ENCODE data around the gene PIK3R6.

The PIK3R6 gene

DNA sequence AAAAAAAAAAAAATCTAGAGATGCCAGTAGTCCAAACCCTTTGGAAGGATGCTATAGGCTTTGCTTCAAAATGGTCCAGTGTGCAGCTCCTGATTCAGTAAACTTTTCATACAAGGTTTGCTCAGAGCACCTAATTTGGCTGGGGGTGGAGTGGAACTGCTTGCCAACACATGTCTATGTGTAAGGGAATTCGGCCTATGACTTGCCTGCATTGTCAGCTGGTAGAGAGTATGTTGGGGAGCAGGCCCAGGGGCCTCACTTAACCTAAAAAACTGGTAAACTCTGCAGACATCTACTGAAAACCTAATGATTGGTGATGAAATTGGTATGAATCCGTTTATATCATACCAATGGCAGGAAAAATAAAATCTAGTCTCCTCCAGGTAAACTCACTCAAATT, 66.8 kb downstream of the PIK3R6 start:
- ChIA-PET CTCF (interaction anchor here (1.5 to 4.0 kb wide), 2 partner anchors 9 to 15 kb away, joined by 3 to 21 read pairs; no protein-coding TSS in a partner anchor), POLR2A (no interaction called here)
- TF ChIP-seq, protein P1, sequence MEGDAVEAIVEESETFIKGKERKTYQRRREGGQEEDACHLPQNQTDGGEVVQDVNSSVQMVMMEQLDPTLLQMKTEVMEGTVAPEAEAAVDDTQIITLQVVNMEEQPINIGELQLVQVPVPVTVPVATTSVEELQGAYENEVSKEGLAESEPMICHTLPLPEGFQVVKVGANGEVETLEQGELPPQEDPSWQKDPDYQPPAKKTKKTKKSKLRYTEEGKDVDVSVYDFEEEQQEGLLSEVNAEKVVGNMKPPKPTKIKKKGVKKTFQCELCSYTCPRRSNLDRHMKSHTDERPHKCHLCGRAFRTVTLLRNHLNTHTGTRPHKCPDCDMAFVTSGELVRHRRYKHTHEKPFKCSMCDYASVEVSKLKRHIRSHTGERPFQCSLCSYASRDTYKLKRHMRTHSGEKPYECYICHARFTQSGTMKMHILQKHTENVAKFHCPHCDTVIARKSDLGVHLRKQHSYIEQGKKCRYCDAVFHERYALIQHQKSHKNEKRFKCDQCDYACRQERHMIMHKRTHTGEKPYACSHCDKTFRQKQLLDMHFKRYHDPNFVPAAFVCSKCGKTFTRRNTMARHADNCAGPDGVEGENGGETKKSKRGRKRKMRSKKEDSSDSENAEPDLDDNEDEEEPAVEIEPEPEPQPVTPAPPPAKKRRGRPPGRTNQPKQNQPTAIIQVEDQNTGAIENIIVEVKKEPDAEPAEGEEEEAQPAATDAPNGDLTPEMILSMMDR (IDR thresholded peaks at IDR 0.05; ENCODE audit: control extremely low read depth, extremely low read depth, low read depth, missing control alignments): no peak

DNA sequence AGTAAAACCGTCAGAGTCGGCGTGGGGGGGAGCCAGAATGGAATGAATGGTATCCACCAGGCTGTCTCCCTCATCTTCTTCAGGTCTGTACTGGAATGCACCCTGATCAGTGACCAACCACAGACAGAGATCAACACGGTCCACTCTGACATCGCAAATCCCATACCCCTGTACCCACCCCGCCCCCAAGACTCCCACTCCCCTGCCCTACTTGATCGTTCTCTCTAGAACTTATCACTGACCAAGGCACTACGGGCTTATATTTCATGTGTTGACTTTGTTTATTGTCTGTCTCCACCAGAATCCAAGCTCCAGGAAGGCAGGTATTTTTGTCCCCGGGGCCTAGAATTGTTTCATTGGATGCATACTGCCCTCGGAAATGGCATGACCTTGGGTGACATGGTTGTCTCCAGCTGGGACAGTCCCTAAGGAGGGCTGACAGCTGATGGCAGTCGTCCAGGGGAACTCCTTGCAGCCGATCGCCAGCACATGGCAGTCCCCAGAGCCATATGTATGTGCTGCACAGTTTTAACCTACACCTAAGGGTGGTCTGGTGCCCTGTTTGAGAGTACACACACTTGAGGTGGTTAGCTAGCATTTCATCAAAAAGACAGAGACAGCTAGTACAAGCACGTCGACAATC, 67.8 kb downstream of the PIK3R6 start:
- ChIA-PET CTCF (interaction anchor here (1.0 to 4.0 kb wide), 5 partner anchors 10 to 199 kb away, joined by 3 to 21 read pairs (median 3); no protein-coding TSS in a partner anchor), POLR2A (no interaction called here)
- TF ChIP-seq, protein P1 (IDR thresholded peaks at IDR 0.05; ENCODE audit: control extremely low read depth, extremely low read depth, low read depth, missing control alignments): no peak
- DNase-seq (ENCODE audit: extremely low spot score): no peak

More for the DNA sequence above, 66.8 kb downstream of the PIK3R6 start:
- DNase-seq (ENCODE audit: extremely low spot score): no peak

DNA sequence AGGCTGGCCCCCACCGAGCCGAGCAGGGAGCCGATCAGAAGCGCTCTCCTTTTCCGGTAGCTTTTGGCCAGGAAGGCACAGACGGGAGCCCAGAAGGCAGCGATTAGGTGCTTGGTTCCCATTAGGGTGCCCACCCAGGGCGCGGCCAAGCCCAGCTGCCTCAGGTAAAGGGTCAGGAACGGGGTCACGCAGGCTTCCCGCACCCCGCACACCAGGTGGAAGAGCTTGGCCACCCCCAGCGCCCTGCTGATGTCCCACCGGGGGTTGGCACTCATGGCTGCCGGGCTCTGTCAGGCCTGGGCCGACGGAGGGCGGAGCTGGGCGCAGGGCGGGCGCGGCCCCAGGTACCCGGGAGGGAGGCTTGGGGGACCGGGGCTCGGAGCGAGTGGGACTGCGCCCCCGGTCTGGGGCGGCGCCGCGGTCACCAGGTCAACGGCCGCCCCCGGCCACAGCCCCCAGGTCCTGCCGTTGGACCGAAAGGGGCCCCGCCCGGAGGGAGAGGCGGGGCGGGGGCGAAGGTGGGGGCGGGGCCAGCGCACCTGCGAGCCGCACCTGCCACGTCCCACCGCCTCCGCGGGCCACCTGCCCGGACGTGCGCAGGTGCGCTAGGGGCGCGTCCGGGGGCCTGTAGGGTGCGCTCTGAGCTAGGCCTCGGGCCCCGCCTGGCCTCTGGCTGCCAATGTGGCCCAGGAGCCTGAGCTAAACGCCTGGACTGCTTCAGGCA, 68.5 kb downstream of the PIK3R6 start, which contains the start of gene MFSD6L:
Gene MFSD6L, minus strand, starts transcription at position 520 of the 724 bp plus-strand sequence. Its CDS starts 245 bp downstream, at position 275.
- no peak for DNase-seq (ENCODE audit: extremely low spot score)
- TF ChIP-seq, protein P1 (IDR thresholded peaks at IDR 0.05; ENCODE audit: control extremely low read depth, extremely low read depth, low read depth, missing control alignments): peak; percentile 20
- ChIA-PET CTCF (interaction anchor here (1.0 to 4.0 kb wide), 5 partner anchors 11 to 199 kb away, joined by 3 to 21 read pairs (median 3); no protein-coding TSS in a partner anchor), POLR2A (no interaction called here)

DNA sequence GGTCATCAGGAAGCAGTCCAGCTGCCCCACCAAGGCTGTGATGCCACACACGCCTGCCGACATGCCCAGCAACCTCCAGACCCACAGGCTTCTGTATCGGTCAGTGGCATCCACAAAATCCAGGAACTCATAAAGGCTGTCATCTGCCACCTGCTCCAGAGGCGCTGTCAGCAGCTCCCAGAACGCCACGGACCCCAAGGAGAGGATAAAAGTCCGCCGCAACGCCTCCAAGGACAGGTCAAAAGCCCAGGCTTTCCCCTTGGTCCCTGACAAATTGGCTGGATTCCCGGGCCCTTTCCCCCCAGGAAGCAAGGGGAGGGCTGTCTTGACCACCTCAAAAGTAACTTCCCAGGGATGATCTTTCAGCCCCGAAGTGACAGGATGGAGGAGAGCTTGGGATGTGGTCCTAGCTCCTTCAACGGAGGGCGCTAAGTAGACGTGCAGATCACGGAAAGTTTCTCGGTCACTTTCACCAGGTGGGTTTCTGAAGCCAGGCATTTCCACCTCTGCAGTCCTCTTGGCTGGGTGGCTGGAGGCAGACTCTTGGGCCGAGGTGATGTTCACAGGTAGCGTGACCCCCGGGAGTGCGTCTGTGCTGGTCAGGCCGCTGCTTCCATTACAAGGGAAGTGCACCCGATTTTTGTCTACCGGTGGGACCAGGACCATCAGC, 69.2 kb downstream of the PIK3R6 start:
- no peak for DNase-seq (ENCODE audit: extremely low spot score)
- TF ChIP-seq, protein P1 (IDR thresholded peaks at IDR 0.05; ENCODE audit: control extremely low read depth, extremely low read depth, low read depth, missing control alignments): no peak
- ChIA-PET CTCF (interaction anchor here (1.2 to 4.0 kb wide), 3 partner anchors 9 to 97 kb away, joined by 4 to 21 read pairs (median 8); no protein-coding TSS in a partner anchor), POLR2A (interaction anchor here (0.8 kb wide), 1 partner anchor 8 kb away, joined by 3 read pairs; no protein-coding TSS in a partner anchor)

DNA sequence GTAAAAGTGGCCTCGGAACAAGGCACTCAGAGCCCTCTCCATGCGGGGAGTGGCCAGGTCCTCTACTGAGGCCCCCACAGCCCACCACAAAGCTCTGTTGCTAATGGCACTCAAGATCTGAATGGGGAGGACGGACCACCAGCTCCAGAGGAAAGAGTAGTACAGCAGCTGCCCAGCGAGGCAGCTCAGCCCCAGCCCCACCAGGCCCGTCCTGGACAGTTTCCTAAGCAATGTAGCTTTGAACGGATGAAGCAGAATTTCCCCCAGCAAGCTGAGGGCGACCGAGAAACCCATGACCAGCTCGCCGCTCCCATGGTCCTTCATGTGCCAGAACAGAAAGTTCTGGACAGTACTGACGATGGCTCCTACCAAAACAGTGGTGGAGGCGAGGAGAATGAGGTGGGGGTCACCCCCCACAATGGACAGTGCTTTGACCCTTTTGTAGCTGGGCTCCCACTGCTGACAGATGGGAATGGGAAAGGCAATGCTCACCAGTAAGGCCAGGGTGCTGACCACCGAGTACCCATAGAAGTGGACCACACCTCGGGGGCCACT, 69.8 kb downstream of the PIK3R6 start:
- CTCF ChIA-PET: interaction anchor here (1.2 to 4.0 kb wide), 3 partner anchors 9 to 97 kb away, joined by 4 to 21 read pairs (median 8); no protein-coding TSS in a partner anchor
- TF ChIP-seq, protein P1 (IDR thresholded peaks at IDR 0.05; ENCODE audit: control extremely low read depth, extremely low read depth, low read depth, missing control alignments): no peak
- DNase-seq (ENCODE audit: extremely low spot score): no peak
- POLR2A ChIA-PET: interaction anchor here (0.8 kb wide), 1 partner anchor 9 kb away, joined by 3 read pairs; no protein-coding TSS in a partner anchor

Measured in GM10248 (cell line).